ENCODE measurements around the gene MKRN1. TPM values are rescaled to one million over a fixed set of nuclear protein-coding genes. Genes with fewer than 3 reads are reported as not detected.
"Not testable (repeated sequence)": the region's sequence is repeated elsewhere in the genome, so short reads cannot be mapped to it uniquely, and the experiment has no call there.

The MKRN1 gene
- total RNA-seq, 1 donor from 2014 or later, result 39.3 TPM

DNA sequence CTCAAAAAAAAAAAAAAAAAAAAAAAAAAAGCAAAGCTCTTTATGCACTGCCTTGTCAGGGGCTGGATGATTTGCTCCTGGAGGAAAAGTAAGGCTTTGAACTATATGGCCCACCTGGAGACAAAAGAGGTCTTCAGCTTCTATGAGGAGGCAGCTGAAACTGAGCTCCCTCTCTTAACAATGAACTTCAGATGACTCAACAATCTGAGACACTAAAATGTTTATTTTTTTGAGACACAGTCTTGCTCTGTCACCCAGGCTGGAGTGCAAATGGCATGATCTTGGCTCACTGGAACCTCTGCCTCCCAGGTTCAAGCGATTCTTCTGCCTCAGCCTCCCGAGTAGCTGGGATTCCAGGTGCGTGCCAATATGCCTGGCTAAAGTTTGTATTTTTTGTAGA is 38.7 kb downstream of the MKRN1 start:
- no peak for DNase-seq (ENCODE audit: extremely low read depth, low read depth, low spot score)

DNA sequence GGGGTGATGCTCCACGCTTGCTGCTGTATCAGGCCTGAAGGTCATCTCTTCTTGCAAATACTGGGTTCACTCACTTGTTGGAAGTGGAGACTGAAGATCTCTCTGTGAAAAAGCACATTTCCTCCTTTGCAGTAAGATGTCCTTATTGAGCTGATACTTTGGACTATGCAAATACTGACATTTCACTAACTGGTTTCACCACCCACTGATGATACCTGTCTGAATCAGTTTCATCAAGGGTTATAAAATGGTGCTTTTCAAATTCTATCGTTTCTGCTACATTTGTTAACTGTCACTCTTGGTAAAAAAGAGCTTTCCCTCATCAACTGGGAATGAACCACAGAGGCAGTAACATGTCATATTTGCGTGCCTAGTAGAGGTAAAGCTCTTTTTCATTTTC is 39.9 kb downstream of the MKRN1 start:
- no peak for DNase-seq (ENCODE audit: extremely low read depth, low read depth, low spot score)

DNA sequence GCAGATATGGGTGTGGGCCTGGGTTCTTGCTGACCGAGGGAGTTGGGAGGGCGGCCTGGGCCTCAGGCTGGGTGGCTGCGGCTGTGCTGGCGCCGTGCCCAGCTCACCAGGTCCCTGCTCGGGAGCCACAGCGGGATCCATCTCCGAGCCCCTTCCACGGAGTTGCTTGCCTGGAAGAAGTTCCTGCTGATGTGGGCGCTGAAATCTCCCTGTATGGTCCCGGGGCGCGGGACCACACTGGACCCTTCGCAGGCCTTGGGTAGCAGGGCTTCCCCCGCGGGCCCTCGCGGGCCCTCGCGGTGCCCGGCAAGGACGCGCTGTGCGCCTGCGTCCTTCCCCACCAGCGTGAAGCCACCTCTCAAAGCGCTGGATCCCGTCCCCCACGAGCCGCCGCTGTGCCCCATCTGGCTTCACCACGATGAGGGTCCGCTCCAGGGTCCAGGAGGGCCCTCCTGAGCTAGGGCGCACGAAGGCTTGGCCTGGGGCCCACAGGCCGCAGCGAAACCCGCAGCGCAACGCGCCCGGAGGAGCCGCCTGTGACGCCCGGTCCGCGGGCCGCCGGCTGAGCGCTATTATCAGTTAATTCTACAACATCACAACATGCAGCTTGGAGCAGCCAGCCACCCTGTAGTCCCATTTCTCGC is 43.9 kb downstream of the MKRN1 start:
- DNase-seq (ENCODE audit: extremely low read depth, low read depth, low spot score), result no peak

DNA sequence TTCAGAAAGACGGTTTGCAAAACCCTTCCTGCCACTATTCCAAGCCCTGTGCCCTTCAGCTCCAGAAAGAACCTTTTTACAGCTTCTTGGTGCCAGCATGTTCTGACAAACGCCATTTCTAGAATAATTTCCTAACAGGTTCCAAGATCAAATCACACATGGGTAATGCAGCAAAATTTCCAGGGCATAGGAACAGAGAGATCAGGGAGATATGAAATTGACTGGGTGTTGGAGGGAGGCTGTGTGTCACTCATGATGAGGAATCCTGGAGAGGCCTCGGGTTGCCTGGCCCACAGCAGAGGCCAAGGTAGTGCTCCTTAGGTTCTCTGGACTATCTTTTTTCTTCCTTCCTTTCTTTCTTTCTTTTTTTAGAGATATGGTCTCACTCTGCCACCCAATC is 45.9 kb downstream of the MKRN1 start:
- no peak for DNase-seq (ENCODE audit: extremely low read depth, low read depth, low spot score)

DNA sequence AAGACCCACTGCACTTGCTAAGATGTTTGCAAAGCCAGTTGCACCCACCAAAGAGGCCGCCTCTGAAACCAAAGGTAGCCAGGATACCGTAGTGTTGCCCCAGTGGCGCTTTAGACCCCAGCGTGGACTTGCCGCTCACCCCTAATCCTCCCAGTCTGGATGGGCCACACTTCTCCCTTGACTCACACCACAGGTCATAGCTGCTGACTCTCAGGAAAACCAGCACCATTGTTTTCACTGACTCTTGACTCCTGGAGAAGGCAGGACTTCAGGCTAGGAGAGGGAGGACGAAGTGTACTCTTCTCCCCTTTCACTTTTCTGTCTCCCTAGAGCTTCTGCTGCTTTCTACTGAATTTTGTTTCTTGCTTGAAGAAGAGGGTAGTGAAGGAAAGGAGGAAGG is 53.2 kb downstream of the MKRN1 start:
- DNase-seq (ENCODE audit: extremely low read depth, low read depth, low spot score), result no peak

DNA sequence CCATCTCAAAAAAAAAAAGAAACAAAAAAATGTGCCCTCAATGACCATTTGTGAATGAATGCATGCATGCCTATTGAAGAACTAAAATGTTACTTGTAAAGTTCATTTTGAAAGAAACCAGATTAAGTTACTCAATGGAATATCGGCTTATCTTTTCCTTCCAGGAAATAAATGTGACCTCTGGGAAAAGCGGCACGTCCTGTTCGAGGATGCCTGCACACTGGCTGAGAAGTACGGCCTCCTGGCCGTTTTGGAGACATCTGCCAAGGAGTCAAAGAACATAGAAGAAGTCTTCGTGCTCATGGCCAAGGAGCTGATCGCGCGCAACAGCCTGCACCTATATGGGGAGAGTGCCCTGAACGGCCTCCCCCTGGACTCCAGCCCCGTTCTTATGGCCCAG is 53.6 kb downstream of the MKRN1 start:
- DNase-seq (ENCODE audit: extremely low read depth, low read depth, low spot score), result no peak

GRCh38 chr7:140423501-140423900 is 55.8 kb downstream of the MKRN1 start:
- DNase-seq (ENCODE audit: extremely low read depth, low read depth, low spot score), result no peak

GRCh38 chr7:140421521-140421920 is 57.8 kb downstream of the MKRN1 start:
- no peak for DNase-seq (ENCODE audit: extremely low read depth, low read depth, low spot score)

DNA sequence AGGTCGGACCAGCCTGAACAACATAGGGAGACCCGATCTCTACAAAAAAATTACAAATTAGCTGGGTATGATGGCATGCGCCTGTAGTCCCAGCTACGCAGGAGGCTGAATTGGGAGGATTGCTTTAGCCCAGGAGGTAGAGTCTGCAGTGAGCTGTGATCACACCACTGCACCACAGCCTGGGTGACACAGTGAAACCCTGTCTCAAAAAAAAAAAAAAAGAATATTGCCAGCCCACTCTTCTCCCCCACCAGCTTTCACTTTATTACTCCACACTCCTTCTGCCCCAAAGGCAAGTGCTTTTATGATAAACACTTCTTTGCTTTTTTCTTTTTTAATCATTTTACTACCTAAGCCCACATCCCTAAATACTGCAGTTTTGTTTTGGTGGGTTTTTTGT is 60.7 kb downstream of the MKRN1 start:
- no peak for DNase-seq (ENCODE audit: extremely low read depth, low read depth, low spot score)

GRCh38 chr7:140418156-140418472 is 61.2 kb downstream of the MKRN1 start:
- not testable (repeated sequence) for DNase-seq (ENCODE audit: extremely low read depth, low read depth, low spot score)

DNA sequence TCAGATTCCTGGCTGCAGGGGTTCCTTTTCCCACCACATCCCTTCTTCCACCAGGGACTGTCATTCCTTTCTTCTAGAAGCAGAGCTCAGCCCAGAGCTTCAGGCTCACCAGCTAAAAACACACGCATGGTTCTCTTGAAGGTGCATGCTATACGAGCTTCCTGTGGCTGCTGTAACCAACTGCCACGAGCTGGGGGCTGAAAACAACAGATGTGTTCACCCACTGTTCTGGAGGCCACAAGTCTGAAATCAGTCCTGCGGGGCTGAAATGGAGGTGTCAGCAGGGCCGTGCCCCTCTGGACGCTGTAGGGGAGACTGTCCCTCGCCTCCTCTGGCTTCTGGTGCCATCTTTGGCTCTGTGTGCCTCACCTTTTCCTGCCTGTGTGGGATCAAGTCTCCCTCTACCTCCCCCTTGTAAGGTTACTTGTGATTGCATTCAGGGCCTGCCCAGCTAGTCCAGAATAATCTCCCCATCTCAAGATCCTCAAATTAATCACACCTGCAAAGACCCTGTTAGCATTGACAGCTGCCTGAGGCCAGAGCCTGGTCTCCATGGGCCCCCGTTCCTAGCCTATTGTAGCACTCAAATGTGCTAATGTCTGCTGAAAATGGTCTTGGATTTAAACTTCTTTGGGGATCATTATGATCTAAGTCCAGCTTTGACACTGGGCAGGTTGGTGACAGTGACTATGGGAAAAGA is 61.7 kb downstream of the MKRN1 start:
- DNase-seq (ENCODE audit: extremely low read depth, low read depth, low spot score), result no peak

- DNase-seq (ENCODE audit: extremely low read depth, low read depth, low spot score), result no peak
Measured at GRCh38 chr7:140416560-140416959, 62.7 kb downstream of the MKRN1 start.

DNA sequence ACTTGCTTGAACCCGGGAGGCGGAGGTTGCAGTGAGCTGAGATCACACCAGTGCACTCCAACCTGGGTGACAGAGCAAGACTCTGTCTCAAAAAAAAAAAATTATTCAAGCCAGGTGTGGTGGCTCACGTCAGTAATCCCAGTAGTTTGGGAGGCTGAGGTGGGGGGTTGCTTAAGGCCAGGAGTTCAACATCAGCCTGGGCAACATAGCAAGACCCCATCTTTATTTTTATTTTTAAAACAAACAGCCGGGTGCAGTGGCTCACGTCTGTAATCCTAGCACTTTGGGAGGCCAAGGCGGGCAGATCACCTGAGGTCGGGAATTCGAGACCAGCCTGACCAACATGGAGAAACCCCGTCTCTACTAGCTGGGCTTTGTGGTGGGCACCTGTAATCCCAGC is 63.5 kb downstream of the MKRN1 start:
- not testable (repeated sequence) for DNase-seq (ENCODE audit: extremely low read depth, low read depth, low spot score)

GRCh38 chr7:140415361-140415760 is 63.9 kb downstream of the MKRN1 start:
- no peak for DNase-seq (ENCODE audit: extremely low read depth, low read depth, low spot score)

- no peak for DNase-seq (ENCODE audit: extremely low read depth, low read depth, low spot score)
Measured at GRCh38 chr7:140404565-140405065, 74.7 kb downstream of the MKRN1 start.

- no peak for DNase-seq (ENCODE audit: extremely low read depth, low read depth, low spot score)
Measured at GRCh38 chr7:140403878-140404564, 75.3 kb downstream of the MKRN1 start, which contains the start of gene RAB19. Gene RAB19, plus strand, starts transcription at chr7:140404058. Its CDS starts 3,589 bp downstream, at chr7:140407647.

Other genes starting within 250 kb of the MKRN1 start
- gene SLC37A3, start 81.0 kb downstream of the MKRN1 start, total RNA-seq, result 37.2 and 43.6 TPM in 2 replicates
- not detected in 2 replicates for gene RAB19, start 75.4 kb downstream of the MKRN1 start, total RNA-seq
- gene DENND2A, start 161.3 kb upstream of the MKRN1 start, total RNA-seq, result 0.58 and 5.3 TPM in 2 replicates
- 22.5 and 22.8 TPM in 2 replicates for gene ADCK2, start 193.4 kb upstream of the MKRN1 start, total RNA-seq
- 372 and 446 TPM in 2 replicates for gene NDUFB2, start 217.2 kb upstream of the MKRN1 start, total RNA-seq